Activated CD8-positive, alpha-beta T cell treated with anti-CD3 and anti-CD28 coated beads for 36 hours (primary cell): ENCODE data around the gene VPS54. TPM values are rescaled to one million over a fixed set of nuclear protein-coding genes. Genes with fewer than 3 reads are reported as not detected.

ENCODE experiments used
- ATAC-seq: fragments of 200-7000 bp; cut with Tn5 transposase; one replicate; pipeline ENCODE4 v1.10.0; 2021; ENCODE audit warnings: mild to moderate bottlenecking, moderate library complexity
- CTCF ChIA-PET: fragments of 350-600 bp; sonication (Branson Sonifier 250); formaldehyde crosslinking; loops from one replicate; lab custom pipeline; 2021; ENCODE audit warnings: antibody characterized with exemption; lab: Charles Lee
- POLR2A ChIA-PET: fragments of 350-600 bp; sonication (Branson Sonifier 250); formaldehyde crosslinking; loops from one replicate; lab custom pipeline; 2021; ENCODE audit warnings: antibody characterized with exemption; lab: Charles Lee
- DNase-seq: peaks from one replicate; pipeline ENCODE4 v3.0.0-alpha.2; 2020
- H3K27ac Mint-ChIP-seq: one replicate; pipeline ENCODE4 v1.8.0; 2021; ENCODE audit warnings: mild to moderate bottlenecking, mixed read lengths
- H3K27me3 Mint-ChIP-seq: one replicate; pipeline ENCODE4 v1.8.0; 2021; ENCODE audit warnings: mixed read lengths
- H3K36me3 Mint-ChIP-seq: one replicate; pipeline ENCODE4 v1.8.0; 2021; ENCODE audit warnings: low read depth, mixed read lengths
- H3K4me1 Mint-ChIP-seq: one replicate; pipeline ENCODE4 v1.8.0; 2021; ENCODE audit warnings: low read depth, mixed read lengths
- H3K4me3 Mint-ChIP-seq: one replicate; pipeline ENCODE4 v1.8.0; 2021; ENCODE audit warnings: mild to moderate bottlenecking, moderate library complexity, mixed read lengths
- H3K9me3 Mint-ChIP-seq: one replicate; pipeline ENCODE4 v1.8.0; 2021; ENCODE audit warnings: mixed read lengths
- CTCF ChIP-seq: fragments of 200-600 bp; IDR thresholded peaks from one replicate; pipeline ENCODE4 v1.8.0; 2022; ENCODE audit warnings: antibody characterized with exemption, mild to moderate bottlenecking
- intact Hi-C: fragments of 100-400 bp; cut with micrococcal nuclease; formaldehyde crosslinking; loops from one replicate; pipeline ENCODE4 v1.10.0; 2022
- total RNA-seq, 2 experiments: library from RNA; stranded (reverse); gene quantifications; one replicate each; pipeline ENCODE4 v1.2.3, GENCODE V29; 2021

The VPS54 gene
- total RNA-seq, 2 experiments from 2014 or later: 8.9 to 9.4 TPM

GRCh38 chr2:64018701-64019082 lies 536 bp downstream of the VPS54 start:
- DNase-seq (peak; percentile 53), ATAC-seq (peak; percentile 58)
- Mint-ChIP-seq H3K4me3 (peak overlapping the region; percentile 96), H3K27me3 (no peaks in the 10 kb centered on the region), H3K9me3 (no peaks in the 10 kb centered on the region), H3K36me3 (peaks cover 8% of the 10 kb centered on the region), H3K4me1 (peaks cover 39% of the 10 kb centered on the region), H3K27ac (peak overlapping the region; percentile 94)
- ChIA-PET CTCF (interaction anchor here (1.6 kb wide), 1 partner anchor 313 kb away, joined by 5 read pairs; no protein-coding TSS in a partner anchor), POLR2A (interaction anchor here (0.6 to 1.0 kb wide), 3 partner anchors 20 to 310 kb away, joined by 3 to 4 read pairs (median 3); no protein-coding TSS in a partner anchor)
- no peak for TF ChIP-seq CTCF
- intact Hi-C loops: no loop called here

GRCh38 chr2:64017811-64018700 lies 1.2 kb downstream of the VPS54 start:
- CTCF ChIA-PET: interaction anchor here (1.1 to 1.6 kb wide), 2 partner anchors 69 to 314 kb away, joined by 3 to 5 read pairs; no protein-coding TSS in a partner anchor
- Mint-ChIP-seq H3K36me3 (peaks cover 8% of the 10 kb centered on the region), H3K4me1 (peaks cover 42% of the 10 kb centered on the region), H3K4me3 (peak overlapping the region; percentile 96), H3K9me3 (no peaks in the 10 kb centered on the region), H3K27me3 (no peaks in the 10 kb centered on the region), H3K27ac (peak overlapping the region; percentile 94)
- intact Hi-C loops: no loop called here
- ATAC-seq: no peak
- DNase-seq: no peak
- no peak for TF ChIP-seq CTCF
- POLR2A ChIA-PET: interaction anchor here (0.6 to 1.1 kb wide), 4 partner anchors 11 to 311 kb away, joined by 3 to 4 read pairs (median 3); no protein-coding TSS in a partner anchor

DNA sequence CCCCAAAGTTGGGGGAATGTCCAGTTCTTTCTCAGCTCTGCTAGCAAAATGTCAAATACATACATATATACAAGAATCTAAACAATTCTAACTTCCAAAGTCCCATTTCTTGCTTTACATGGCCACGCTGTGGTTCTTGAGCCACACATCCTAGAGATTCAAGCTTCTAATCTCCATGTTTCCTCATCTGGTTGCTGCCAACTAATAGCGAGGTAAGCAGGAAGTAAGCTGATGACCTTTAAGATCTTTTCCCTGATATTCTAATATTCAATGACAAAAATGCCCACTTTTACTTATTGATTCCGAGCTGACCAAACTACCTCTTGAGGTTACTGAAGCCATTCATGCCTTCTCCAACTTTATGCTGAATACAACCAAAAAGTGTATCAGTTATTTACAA lies 3.3 kb downstream of the VPS54 start:
- ATAC-seq (no peak), DNase-seq (no peak)
- Mint-ChIP-seq H3K4me1 (peaks cover 48% of the 10 kb centered on the region), H3K36me3 (peaks cover 8% of the 10 kb centered on the region), H3K27ac (no peak overlapping the region), H3K27me3 (no peaks in the 10 kb centered on the region), H3K9me3 (no peaks in the 10 kb centered on the region), H3K4me3 (no peak overlapping the region)
- ChIA-PET POLR2A (no interaction called here), CTCF (interaction anchor here (1.1 to 1.7 kb wide), 3 partner anchors 9 to 312 kb away, joined by 5 to 8 read pairs (median 7); no protein-coding TSS in a partner anchor)
- TF ChIP-seq CTCF: no peak
- intact Hi-C loops: no loop called here

GRCh38 chr2:64015391-64015790 lies 3.8 kb downstream of the VPS54 start:
- H3K27me3 Mint-ChIP-seq: no peaks in the 10 kb centered on the region
- no peak for TF ChIP-seq CTCF
- ChIA-PET CTCF (interaction anchor here (0.9 to 1.7 kb wide), 5 partner anchors 7 to 315 kb away, joined by 3 to 8 read pairs (median 5); no protein-coding TSS in a partner anchor), POLR2A (no interaction called here)
- DNase-seq (no peak), ATAC-seq (no peak)
- H3K4me3 Mint-ChIP-seq: no peak overlapping the region
- H3K36me3 Mint-ChIP-seq: peaks cover 6% of the 10 kb centered on the region
- intact Hi-C loops: no loop called here
- no peaks in the 10 kb centered on the region for H3K9me3 Mint-ChIP-seq
- H3K4me1 Mint-ChIP-seq: peaks cover 46% of the 10 kb centered on the region
- no peak overlapping the region for H3K27ac Mint-ChIP-seq

- ChIA-PET POLR2A (no interaction called here), CTCF (interaction anchor here (0.9 to 1.7 kb wide), 3 partner anchors 8 to 315 kb away, joined by 3 to 8 read pairs (median 3); no protein-coding TSS in a partner anchor)
- TF ChIP-seq CTCF: no peak
- intact Hi-C loops: no loop called here
- DNase-seq: no peak
- Mint-ChIP-seq H3K4me3 (no peak overlapping the region), H3K36me3 (peaks cover 6% of the 10 kb centered on the region), H3K4me1 (peaks cover 39% of the 10 kb centered on the region), H3K9me3 (no peaks in the 10 kb centered on the region), H3K27ac (no peak overlapping the region), H3K27me3 (no peaks in the 10 kb centered on the region)
- ATAC-seq: no peak
Observed at GRCh38 chr2:64014628-64015027, 4.6 kb downstream of the VPS54 start.
